Pons (tissue), 1 donor: Measurements from ENCODE around the gene MSANTD3.
"Not testable (repeated sequence)": the region's sequence is repeated elsewhere in the genome, so short reads cannot be mapped to it uniquely, and the experiment has no call there.

Experiments
- DNase-seq: peaks from one replicate; pipeline ENCODE4 v3.0.0-alpha.2; 2016; ENCODE audit warnings: low spot score

The MSANTD3 gene, protein sequence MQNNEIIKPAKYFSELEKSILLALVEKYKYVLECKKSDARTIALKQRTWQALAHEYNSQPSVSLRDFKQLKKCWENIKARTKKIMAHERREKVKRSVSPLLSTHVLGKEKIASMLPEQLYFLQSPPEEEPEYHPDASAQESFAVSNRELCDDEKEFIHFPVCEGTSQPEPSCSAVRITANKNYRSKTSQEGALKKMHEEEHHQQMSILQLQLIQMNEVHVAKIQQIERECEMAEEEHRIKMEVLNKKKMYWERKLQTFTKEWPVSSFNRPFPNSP

DNA sequence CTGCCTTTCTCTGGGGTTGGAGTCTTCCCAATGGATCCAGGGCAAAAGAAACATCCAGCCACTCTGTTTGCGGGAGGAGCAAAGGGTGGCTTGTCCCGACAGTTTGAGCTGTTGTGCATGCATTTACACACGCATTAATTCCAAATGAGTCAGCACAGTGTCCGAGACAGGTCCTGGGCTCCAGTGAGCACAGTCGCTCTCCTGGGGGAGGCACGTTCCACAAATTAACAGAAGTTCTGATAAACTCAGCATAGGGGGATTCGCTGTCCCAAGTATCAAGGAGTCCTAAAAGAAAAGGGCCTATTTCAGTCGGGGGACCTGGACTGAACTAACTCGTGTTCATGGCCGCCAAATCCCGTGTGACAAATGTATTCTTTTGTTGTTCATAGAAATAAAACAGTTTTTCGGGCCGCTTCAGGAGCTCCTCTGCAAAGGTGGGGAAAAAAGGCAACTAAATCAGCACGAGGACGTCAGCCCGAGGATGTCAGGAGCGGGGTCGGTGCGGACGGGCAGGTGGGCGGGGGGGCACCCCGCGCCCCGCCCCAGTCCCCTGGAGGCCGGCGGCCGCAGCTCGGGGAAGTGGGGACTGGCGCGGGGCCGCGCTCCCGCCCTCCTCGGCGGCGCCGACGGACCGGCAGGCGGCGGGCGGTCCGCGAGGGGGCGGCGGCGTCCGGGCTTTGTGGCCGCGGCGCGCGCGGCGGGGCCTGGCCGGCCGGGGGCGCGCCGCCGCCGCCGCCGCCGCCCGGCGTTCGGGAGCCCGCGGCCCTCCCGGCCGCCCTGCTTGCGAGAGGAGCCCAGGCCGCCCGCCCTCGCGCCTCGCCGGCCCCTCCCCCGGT lies at the start of gene MSANTD3:
Gene MSANTD3 (plus strand): TSS at position 614 of the 836 bp plus-strand sequence. CDS start 14,796 bp downstream, outside the sequence.
- DNase-seq, result peak; percentile 56

DNA sequence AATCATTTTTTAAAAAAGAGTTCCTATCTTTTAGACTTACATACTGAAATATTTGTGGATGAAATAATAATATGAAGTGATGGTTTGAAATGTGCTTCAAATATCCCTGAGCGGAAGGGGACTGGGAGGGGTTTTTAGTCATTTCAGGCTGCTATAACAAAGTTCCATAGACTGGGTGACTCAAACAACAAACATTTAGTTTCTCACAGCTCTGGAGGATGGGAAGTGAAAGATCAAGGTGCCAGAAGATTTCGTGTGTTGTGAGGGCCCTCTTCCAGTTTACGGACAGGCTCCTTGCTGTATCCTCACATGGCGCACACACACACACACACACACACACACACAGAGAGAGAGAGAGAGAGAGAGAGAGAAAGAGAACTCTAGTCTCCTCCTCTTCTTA lies 47.1 kb upstream of the MSANTD3 start:
- no peak for DNase-seq

DNA sequence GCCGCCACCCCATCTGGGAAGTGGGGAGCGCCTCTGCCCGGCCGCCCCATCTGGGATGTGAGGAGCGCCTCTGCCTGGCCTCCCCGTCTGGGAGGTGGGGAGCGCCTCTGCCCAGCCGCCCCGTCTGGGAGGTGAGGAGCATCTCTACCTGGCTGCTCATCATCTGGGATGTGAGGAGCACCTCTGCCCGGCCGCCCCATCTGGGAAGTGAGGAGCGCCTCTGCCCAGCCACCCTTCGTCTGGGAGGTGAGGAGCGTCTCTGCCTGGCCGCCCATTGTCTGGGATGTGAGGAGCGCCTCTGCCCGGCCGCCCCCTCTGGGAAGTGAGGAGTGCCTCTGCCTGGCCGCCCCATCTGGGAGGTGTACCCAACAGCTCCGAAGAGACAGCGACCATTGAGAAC lies 34.0 kb upstream of the MSANTD3 start:
- not testable (repeated sequence) for DNase-seq

DNA sequence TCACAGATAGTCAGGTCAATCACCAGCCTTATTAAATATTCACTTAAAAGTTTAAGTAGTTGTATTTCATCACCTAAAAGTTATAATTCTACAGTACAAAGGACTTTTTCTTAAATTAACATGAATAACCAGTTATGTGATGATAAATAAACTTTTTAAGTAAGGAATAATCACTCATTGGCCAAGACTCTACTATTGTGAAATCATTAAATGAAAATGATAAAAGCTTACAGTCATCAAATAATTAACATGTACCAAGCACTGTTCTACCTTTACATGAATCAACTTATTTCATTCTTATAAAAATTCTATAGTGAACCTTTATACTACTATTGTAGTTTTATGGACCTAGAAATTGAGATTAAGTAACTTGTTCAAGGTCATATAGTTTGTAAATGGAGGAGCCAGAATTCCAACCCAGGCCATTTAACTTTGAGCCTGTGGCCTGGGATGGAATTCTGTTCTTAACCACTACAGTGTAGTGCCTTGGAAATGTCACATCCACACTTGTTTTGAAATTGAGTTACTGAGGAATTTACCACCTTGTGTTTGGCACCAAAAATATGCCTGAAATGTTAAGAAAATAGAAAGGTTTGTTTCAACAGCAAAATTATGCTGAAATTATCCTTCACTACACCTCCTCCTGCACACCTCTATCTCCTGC lies 32.8 kb upstream of the MSANTD3 start:
- no peak for DNase-seq

DNA sequence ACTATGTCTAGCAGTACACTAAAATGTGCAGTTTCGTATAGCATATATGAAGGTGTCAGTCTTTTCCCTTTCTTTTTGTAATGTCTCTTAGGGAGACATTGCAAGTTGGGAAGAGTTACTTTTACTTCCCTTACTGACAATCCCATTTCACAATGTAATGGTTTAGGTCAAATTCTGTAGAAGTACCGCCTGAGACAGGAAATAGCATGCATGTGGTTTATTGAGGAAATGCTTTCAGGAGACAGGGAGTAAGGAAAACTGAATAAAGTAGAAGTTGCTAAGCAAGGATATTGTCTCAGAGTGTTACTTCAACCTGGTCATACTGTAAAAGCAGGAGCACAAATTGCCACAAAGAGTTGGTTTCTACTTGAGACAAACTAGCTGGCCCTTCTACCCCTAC lies 32.1 kb upstream of the MSANTD3 start:
- no peak for DNase-seq

DNA sequence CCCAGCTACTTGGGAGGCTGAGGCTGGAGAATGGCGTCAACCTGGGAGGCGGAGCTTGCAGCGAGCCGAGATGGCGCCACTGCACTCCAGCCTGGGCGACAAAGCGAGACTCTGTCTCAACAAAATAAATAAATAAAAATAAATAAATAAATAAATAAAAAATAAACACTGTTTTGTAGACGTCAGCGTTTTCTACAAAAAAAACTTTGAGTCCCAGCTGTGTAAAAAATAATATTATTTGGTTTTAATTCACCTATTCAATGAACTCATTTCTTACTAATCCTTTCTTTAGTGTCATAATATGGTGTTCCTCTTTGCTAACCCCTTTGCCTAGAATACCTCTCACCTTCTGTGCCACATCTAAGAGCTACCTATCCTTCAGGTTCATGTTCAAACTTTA lies 30.2 kb upstream of the MSANTD3 start:
- no peak for DNase-seq

DNA sequence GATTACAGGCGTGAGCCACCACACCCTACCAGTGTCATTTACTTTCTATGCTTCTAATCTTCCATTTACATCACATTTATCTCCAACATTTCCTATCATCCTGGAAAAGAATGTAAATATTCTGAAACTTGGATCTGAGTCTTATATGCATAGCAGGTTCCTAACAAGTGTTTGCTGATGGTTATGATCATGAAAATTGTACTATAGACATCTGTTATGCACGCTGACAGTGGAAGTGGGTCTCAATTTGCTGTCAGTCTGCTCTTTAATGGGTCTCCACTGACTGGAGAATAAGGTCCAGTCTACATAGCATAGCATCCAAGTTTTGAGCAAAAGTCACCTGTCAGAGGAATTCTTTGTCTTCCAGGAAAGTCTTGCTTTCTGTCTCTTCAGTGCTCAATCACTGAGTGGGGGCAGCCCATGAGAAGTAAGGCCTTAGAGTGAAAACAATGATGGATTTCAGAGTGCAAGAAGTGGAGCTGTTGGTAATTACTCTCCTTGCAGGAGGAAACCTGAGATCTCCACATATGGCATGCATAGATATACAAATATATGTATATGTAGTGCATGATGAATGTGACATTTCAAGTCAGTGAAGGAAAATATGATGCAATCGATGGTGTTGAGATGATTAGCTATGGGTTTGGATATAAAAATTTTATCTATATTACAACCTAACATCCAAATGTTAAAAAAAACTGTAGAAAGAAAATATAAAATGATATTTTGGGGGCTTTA lies 29.2 kb upstream of the MSANTD3 start:
- no peak for DNase-seq

DNA sequence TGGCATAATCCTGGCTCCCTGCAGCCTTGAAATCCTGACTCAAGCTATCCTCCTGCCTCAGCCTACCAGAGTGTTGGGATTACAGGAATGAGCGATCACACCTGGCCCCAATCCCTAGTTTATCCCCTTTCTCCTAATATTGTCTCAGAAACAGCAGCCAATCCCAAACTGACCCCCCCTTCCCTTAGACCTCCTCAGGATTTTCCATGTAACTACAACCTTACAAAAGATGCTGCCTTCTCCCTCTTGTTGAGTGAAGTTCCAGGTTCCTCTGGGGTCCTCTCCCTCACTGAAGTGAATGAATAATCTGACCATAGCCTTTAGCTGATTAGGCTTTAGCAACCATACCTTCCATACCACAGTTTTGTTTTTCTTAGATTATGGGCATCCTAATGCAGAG lies 25.9 kb upstream of the MSANTD3 start:
- DNase-seq, result no peak

DNA sequence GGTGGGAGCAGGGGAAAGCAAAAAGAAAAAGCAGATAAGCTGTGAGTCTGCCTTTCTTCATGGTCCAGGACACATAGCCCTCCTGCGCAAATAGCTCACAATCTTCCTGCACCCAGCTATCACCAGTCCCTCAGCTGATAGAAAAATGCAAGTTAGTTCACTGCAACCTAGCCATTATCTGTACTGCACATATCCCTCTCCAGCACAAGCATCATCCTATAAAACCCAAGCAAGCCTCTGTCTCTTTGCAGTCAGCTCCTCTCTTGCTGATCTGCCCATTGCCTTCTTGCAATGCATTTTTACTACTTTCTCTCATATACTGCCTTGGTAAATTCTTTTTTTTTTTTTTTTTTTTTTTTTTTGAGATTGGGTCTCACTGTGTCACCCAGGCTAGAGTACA lies 20.0 kb upstream of the MSANTD3 start:
- DNase-seq, result no peak

DNA sequence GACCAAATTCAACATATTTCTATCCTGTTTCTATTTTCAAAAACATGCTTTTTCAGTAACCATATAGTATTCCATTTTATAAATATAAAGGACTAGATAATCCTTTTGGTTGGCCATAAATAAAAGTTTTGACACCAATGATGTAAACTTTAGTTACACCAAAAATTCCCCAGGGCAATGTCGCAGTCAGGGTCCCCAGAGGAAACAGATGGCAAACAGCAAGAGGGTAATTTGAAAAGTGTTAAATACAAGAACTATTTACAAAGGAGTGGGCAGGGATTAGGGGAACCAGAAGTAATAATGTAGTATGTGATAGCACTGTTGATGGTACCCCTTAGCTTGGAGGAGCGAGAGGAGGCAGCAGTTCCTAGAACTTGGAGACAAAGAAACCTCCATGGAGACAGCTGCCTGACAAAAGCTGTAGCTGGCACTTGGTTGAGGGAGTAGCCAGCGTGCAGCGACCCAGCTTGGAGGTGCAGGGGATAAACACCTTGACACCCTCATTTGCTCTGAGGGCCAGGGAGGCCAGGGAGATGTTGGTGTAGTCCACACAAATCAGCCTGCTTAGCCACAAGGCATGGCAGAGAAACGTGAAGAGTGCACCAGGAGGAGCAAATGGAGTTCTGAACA lies 18.3 kb upstream of the MSANTD3 start:
- no peak for DNase-seq

DNA sequence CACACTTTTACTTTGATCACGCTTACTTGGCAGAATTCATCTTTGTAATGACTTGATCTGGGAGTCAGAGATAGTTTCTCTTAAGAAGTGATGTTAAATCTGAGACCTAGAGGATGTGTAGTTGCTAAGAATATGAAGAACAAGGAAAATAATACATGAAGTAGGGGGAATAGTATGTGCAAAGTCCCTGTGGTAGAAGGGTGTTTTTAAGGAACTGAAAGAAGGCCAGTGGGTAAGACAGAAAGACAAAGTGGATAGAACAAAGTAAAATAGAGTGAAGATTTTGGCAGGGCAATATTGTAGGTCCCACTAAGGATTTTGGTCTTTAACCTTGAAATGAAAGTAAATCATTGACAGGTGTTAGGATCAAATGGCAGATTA lies 17.8 kb upstream of the MSANTD3 start:
- DNase-seq, result no peak

DNA sequence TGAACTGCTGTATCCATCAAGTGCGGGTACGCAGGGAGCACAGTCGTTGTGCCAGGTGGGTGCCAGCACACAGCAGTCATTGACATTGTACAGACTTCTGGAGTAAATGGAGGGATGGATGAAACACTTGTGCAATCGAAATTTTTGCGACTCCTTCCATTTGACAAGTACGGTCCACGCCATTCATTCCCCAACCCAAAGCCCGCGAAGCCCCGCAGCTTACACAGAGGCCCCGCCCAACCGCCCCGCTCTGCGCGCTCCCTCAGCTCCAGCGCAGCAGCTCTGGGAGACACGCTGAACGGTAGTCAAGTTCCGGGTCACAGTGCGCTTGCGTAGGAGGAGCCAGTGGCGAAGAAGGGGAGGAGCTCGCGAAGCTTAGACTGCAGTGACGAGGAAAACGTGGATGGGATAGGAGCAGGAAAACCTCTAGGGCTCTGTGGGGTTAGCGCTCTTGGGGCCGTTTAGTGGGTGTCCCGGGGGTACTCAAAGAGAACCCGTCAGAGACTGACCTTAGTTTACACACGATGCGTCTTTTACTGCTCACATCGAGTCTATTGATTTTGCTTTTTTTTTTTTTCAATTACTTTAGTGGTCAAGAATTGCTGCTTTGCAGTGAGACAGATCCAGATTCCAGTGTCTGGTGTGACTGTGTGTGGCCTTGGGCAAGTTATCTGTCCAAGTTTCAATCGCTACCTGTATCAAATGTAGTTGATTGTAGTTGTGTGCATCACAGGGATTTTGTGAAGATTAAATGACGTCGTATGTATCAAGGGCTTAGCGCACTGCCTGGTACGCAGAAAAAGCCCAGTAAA lies 15.3 kb upstream of the MSANTD3 start:
- DNase-seq, result peak; percentile 97

DNA sequence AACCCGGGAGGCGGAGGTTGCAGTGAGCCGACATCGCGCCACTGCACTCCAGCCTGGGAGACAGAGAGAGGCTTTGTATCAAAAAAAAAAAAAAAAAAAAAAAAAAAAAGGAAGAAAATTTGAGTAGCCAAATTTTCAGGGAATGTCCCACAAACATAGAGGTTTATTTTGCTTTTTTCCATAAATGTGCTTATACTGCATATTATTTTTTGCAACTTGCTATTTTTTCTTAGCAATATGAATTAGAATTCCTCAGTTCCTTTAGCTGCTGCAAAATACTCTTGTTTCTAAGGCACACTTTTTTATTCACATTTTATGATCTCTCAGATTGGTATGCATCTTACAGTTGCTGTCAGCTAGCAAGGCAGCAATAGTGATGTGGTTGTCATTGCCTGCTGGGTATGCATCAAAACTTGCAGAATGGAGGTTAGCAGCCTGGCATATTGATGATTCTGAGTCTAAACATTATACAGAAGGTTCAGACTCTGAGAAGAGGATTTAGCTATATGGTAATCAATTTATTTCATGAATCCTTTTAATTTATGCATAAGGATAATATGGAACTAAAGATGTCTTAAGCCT lies 13.0 kb upstream of the MSANTD3 start:
- no peak for DNase-seq

DNA sequence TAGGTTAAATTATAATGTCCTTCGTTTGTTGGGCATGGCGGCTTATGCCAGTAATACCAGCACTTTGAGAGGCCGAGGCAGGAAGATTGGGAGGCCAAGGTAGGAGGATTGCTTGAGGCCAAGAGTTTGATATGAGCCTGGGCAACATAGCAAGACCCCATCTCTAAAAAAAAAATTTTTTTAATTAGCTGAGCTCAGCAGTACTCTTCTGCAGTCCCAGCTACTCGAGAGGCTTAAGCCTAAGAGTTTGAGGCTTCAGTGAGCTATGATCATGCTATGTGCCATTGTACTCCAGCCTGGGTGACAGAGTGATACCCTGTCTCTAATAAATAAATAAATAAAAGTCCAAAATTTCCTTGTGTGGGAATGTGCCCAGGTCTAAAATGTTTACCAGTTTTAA lies 9.1 kb upstream of the MSANTD3 start:
- no peak for DNase-seq

DNA sequence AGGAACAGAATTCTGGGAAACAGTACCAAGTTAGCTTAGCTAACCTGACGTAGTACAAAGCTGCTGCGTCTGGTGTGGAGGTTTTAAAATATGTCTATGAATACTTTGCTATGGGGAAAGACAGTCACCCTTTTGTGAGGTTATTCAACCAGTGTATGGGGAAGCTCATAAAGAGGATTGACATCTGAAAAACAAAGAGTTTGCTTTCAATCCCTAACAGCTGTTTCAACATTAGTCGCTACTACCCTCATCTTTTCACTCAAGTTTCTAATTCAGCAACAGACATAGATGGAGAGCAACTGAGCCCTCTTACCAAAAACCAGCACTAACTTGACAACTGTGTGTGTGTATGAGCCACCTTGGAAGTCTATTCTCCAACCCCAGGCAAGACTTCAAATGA lies 7.8 kb upstream of the MSANTD3 start:
- no peak for DNase-seq

DNA sequence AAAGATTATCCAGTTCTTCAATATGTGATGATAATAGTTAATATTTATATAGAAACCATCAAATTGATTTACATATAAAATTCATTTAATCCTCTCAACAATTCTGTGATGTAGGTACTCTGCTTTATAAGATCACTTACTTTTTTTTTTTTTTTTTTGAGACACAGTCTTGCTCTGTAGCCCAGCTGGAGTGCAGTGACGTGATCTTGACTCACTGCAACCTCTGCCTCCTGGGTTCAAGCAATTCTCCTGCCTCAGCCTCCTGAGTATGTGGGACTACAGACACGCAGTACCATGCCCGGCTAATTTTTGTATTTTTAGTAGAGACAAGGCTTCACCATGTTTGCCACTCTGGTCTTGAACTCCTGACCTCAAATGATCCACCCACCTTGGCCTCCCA lies 5.8 kb upstream of the MSANTD3 start:
- not testable (repeated sequence) for DNase-seq

DNA sequence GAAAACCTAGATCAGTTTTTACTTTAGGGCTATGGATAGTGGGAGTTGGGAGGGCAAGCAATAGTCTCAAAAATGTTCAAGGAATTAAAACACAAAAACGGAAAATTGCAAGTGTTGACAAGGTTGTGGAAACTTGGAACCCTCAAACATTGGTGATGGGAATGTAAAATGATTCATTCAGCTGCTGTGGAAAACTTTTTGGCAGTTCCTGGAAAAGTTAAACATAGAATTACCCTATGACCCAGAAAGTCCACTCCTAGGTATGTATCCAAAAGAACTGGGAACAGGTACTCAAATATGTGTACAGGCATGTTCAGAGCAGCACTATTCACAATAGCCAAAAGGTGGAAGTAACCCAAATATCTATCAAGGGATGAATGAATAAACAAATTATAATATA lies 1.2 kb upstream of the MSANTD3 start:
- DNase-seq, result no peak

DNA sequence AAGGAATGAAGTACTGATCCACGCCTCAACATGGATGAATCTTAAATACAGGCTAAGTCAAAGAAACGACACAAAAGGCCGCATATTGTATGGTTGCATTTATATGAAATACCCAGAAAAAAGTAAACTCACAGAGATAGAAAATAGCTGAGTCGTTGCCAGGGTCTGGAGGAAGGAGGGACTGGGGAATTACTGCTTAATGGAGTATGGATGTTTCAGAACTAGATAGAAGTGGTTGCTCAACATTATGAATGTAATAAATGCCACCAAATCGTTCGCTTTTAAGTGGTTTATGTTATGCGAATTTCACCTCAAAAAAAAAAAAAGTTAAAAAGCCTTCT lies 784 bp upstream of the MSANTD3 start:
- no peak for DNase-seq

DNA sequence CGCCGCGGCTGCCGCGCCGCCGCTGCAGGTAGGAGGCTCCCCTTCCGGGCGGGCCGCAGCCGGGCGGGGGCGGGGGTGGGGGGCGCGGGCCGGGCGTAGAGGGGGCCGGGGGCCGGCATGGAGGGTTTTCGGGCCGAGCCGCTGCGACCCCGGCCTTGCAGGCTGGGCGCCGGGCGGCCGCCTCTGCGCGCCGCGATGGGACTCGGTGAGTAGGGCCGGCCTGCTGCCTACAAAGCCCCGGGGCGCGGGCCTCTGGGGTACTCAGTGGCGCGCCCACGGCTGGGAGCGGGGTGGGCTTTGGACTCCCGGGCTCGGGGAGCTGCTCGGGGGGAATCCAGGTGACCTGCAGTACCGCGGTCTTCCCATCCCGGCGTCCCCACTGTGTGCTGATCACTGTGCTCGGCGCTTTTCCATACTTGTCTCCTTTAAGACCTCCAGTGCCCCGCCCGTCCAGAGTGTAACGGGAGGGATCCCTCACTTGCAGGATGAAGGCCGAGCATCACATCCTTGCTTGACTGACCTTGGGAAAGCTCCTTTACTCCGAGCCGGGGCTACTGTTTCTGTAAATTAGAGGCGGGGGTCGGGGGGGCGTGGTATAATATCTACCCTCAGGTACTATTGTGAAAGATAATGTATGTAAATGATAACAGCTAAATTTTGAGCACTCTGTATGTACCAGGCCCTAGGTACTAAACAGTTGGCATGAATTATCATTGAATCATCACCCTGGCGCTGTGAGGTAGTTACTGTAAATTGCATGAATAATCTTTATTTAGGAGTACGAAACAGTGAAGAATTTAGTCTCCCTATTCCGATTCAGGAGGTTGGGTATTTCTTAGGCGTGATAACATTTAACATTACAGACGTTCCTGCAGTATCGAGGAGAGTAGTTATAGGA lies 672 bp downstream of the MSANTD3 start:
- DNase-seq, result peak; percentile 60
